ENCODE data around the gene IL20.

IL20 gene

GRCh38 chr1:206897175-206897574 is 31.8 kb downstream of the IL20 start, which contains the start of gene IL24:
TSS of gene IL24 (plus strand) at chr1:206897443. CDS start at chr1:206897833, 390 bp downstream.
- DNase-seq = no peak
- Histone ChIP-seq H3F3A (ENCODE audit: insufficient read depth, low read length) (no peaks in the 10 kb centered on the region), H3K27me3 (replicated peaks; ENCODE audit: insufficient read depth, low read length) (no peaks in the 10 kb centered on the region), H3K4me1 (ENCODE audit: low read length) (no peaks in the 10 kb centered on the region), H3K36me3 (replicated peaks; ENCODE audit: insufficient read depth, low read length) (no peaks in the 10 kb centered on the region), H3K4me3 (ENCODE audit: low read length) (no peak within 1 kb of the TSS), H3K79me2 (ENCODE audit: low read length) (no peaks in the 10 kb centered on the region), H3K27ac (ENCODE audit: low read length) (no peak within 1 kb of the TSS), H4K20me1 (ENCODE audit: insufficient read depth, low read length) (no peaks in the 10 kb centered on the region), H3K9me3 (replicated peaks; ENCODE audit: insufficient read depth, low read length) (no peaks in the 10 kb centered on the region), H3K9ac (ENCODE audit: low read length) (no peak within 1 kb of the TSS), H3K4me2 (ENCODE audit: low read depth, low read length) (no peak within 1 kb of the TSS), H2AFZ (ENCODE audit: low read length) (no peak within 1 kb of the TSS), H3K9me2 (replicated peaks; ENCODE audit: insufficient read depth, low read length) (no peaks in the 10 kb centered on the region)
- TF ChIP-seq CTCF (IDR thresholded peaks at IDR 0.05; ENCODE audit: low read length) (no peak), EZH2phosphoT487 (IDR thresholded peaks at IDR 0.05; ENCODE audit: low read length) (no peak), EZH2 (optimal IDR thresholded peaks at IDR 0.05; ENCODE audit: low read depth, low read length) (no peak)

- Histone ChIP-seq H3K79me2 (ENCODE audit: low read length) (no peaks in the 10 kb centered on the region), H3K4me3 (ENCODE audit: low read length) (no peak overlapping the region), H2AFZ (ENCODE audit: low read length) (no peak overlapping the region), H3K36me3 (replicated peaks; ENCODE audit: insufficient read depth, low read length) (no peaks in the 10 kb centered on the region), H3K9ac (ENCODE audit: low read length) (no peak overlapping the region), H3K4me2 (ENCODE audit: low read depth, low read length) (no peak overlapping the region), H3K4me1 (ENCODE audit: low read length) (no peaks in the 10 kb centered on the region), H3K9me3 (replicated peaks; ENCODE audit: insufficient read depth, low read length) (no peaks in the 10 kb centered on the region), H3K27me3 (replicated peaks; ENCODE audit: insufficient read depth, low read length) (no peaks in the 10 kb centered on the region), H3K27ac (ENCODE audit: low read length) (no peak overlapping the region), H3K9me2 (replicated peaks; ENCODE audit: insufficient read depth, low read length) (no peaks in the 10 kb centered on the region), H4K20me1 (ENCODE audit: insufficient read depth, low read length) (no peaks in the 10 kb centered on the region), H3F3A (ENCODE audit: insufficient read depth, low read length) (no peaks in the 10 kb centered on the region)
- DNase-seq = no peak
- TF ChIP-seq EZH2 (optimal IDR thresholded peaks at IDR 0.05; ENCODE audit: low read depth, low read length) (no peak), EZH2phosphoT487 (IDR thresholded peaks at IDR 0.05; ENCODE audit: low read length) (no peak), CTCF (IDR thresholded peaks at IDR 0.05; ENCODE audit: low read length) (no peak)
Measured at GRCh38 chr1:206898089-206898914, 32.9 kb downstream of the IL20 start.

- Histone ChIP-seq H3K4me2 (ENCODE audit: low read depth, low read length) (no peak overlapping the region), H3K9me2 (replicated peaks; ENCODE audit: insufficient read depth, low read length) (no peaks in the 10 kb centered on the region), H3K4me1 (ENCODE audit: low read length) (no peaks in the 10 kb centered on the region), H3K9me3 (replicated peaks; ENCODE audit: insufficient read depth, low read length) (no peaks in the 10 kb centered on the region), H3F3A (ENCODE audit: insufficient read depth, low read length) (no peaks in the 10 kb centered on the region), H2AFZ (ENCODE audit: low read length) (no peak overlapping the region), H3K79me2 (ENCODE audit: low read length) (no peaks in the 10 kb centered on the region), H3K4me3 (ENCODE audit: low read length) (no peak overlapping the region), H3K27me3 (replicated peaks; ENCODE audit: insufficient read depth, low read length) (no peaks in the 10 kb centered on the region), H3K36me3 (replicated peaks; ENCODE audit: insufficient read depth, low read length) (no peaks in the 10 kb centered on the region), H3K27ac (ENCODE audit: low read length) (no peak overlapping the region), H3K9ac (ENCODE audit: low read length) (no peak overlapping the region), H4K20me1 (ENCODE audit: insufficient read depth, low read length) (no peaks in the 10 kb centered on the region)
- DNase-seq = no peak
- TF ChIP-seq CTCF (IDR thresholded peaks at IDR 0.05; ENCODE audit: low read length) = no peak
- no peak for TF ChIP-seq EZH2phosphoT487 (IDR thresholded peaks at IDR 0.05; ENCODE audit: low read length)
- no peak for TF ChIP-seq EZH2 (optimal IDR thresholded peaks at IDR 0.05; ENCODE audit: low read depth, low read length)
Measured at GRCh38 chr1:206898915-206899431, 33.5 kb downstream of the IL20 start.

Measured in MM.1S (cell line).